Thyroid gland (tissue), 4 donors: Measurements from ENCODE around the gene LYPD6B.

Experiments
- CTCF ChIP-seq, 6 experiments: fragments of 200-600 bp in 3 of 6; fragments of 450-650 bp in 3 of 6; sonication (generic) in 3 of 6; IDR thresholded peaks; one replicate each; pipeline ENCODE4 v1.5.1; 2016 to 2019; ENCODE audit warnings: antibody characterized with exemption in 6 of 6, mild to moderate bottlenecking in 2 of 6, inconsistent platforms in 1 of 6, moderate library complexity in 1 of 6
- POLR2A ChIP-seq, 2 donors: fragments of 450-650 bp; IDR thresholded peaks; one replicate each; pipeline ENCODE4 v1.6.1; 2017; ENCODE audit warnings: antibody characterized with exemption in 2 of 2, mild to moderate bottlenecking in 2 of 2, moderate library complexity in 1 of 2

GRCh38 chr2:149112713-149113112 lies 74.2 kb downstream of the LYPD6B start:
- TF ChIP-seq POLR2A (IDR thresholded peaks at IDR 0.05): no peak
- no peak for TF ChIP-seq CTCF (IDR thresholded peaks at IDR 0.05)
